GM21723 (cell line): ENCODE measurements around the gene ZC3H7B.

Experiments used
- ATAC-seq: cut with Tn5 transposase; IDR thresholded peaks from one replicate; pipeline ENCODE4 v1.9.1; 2021; ENCODE audit warnings: mild to moderate bottlenecking, moderate library complexity; ENCODE audit not compliant: unreplicated experiment

Gene ZC3H7B

DNA sequence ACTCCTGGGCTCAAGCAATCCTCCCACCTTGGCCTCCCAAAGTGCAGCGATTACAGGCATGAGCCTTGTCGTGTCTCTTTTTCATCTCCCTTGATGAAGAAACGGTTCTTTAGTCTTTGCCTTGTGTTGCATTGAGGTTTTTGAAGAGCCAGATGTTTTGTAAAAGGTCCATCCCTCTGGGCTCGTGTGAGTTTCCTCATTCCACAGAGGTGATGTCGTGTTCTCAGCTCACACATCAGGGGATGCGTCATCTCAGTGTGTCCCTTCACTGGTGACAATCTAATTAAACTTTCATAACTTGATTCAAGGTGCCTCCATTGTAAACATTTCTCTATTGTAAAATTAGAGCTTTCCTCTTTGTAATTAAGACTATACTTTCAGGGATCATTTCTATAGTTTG is 50.7 kb downstream of the ZC3H7B start:
- no peak for ATAC-seq

DNA sequence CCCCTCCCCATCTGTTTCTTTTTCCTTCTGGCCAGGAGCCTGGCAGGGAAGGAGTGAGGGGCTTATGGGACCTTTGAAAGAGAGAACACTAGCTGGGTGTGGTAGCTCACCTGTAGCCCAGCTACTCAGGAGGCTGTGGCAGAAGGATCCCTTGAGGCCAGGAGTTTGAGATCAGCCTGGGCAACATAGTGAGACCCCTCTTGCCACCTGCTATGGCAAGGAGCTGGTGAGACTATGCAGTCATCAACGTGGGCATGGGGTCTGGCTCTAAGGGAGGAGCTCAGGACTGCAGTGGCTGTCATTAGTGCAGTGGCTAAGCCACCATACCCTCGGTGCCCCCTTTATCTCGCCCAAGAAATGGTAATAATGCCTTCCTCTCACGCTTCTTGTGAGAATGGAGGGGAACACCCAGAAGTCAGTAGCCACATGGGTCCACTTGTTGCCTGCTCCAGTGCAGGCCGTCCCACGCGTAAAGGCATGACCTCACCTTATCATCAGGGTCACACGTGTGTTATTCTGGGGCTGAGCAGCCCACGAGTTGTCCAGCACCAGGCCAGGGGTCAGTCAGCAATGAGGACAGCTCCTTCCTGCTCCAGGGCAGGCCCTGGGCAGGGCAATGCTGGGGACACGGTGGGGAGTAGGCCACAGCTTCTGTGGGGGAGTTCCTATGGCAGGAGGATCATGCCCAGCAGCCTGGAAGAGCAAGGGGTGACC is 52.7 kb downstream of the ZC3H7B start:
- ATAC-seq = no peak

DNA sequence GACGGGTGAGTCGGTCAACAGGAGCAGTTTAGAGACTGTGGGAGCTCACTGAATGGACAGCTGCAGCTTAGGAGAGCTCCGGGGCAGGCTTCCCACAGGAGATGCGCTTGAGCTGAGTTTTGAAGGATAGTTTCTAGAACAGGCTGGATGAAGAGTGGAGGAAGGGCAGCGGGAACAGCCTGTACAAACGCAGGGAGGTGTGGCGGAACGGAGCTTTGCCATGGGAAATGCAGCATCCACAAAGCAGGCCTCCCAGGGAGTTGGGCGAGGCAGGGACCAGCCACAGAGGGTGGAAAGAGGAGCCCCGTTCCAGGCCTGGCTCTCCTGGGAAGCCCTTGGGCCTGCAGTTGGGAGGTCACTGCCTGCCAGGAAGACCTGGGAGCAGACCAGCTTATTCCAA is 53.7 kb downstream of the ZC3H7B start:
- ATAC-seq = no peak

DNA sequence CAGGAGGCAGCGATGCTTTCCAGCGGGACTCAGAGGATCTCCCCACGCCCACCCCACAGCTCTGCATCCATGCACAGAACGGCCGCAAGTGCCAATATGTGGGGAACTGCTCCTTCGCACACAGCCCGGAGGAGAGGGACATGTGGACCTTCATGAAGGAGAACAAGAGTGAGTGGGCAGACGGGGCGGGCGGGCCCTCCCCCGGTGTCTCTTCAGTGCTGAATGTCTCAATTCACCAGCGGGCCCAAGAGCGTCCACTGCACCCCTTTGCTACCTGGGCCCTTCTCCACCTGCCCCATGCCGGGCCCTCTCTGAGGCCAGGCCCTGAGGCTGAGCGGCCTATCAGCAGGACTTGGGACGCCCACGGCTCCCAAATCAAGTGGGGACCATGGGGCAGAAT is 54.6 kb downstream of the ZC3H7B start:
- ATAC-seq = no peak

DNA sequence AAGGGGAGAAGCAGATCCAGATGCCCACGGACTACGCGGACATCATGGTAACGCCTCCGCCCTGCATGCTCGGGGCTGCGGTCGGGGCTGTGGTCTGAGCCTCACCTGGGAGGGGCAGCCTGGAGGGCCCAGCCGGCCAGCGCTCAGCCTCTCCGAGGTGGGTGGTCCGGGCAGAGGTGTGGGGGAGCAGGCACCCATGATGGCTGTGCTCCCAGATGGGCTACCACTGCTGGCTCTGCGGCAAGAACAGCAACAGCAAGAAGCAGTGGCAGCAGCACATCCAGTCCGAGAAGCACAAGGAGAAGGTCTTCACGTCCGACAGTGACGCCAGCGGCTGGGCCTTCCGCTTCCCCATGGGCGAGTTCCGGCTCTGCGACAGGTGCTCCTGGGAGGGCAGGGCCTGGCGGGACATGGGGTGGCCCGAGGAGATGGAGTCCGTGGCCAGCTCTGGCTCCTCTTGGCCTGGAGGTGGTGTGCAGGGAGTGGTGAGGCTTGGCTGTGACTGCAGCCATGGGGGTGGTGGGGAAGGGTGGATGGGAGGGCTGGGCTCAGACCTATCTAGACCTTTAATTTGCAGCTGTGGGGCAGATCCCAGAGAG is 55.2 kb downstream of the ZC3H7B start:
- no peak for ATAC-seq

DNA sequence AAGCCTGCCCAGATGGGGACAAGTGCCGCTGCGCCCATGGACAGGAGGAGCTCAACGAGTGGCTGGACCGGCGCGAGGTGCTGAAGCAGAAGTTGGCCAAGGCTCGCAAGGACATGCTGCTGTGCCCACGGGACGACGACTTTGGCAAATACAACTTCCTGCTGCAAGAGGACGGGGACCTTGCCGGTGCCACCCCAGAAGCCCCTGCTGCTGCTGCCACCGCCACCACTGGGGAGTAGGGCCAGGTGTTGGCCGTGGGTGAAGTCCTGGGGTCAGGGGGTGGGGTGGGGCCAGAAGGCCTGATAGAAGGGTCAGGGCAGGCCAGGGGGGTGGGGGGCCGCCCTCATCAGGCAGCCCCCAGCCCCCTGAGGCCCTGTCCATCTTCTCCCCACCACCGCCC is 55.9 kb downstream of the ZC3H7B start:
- no peak for ATAC-seq

DNA sequence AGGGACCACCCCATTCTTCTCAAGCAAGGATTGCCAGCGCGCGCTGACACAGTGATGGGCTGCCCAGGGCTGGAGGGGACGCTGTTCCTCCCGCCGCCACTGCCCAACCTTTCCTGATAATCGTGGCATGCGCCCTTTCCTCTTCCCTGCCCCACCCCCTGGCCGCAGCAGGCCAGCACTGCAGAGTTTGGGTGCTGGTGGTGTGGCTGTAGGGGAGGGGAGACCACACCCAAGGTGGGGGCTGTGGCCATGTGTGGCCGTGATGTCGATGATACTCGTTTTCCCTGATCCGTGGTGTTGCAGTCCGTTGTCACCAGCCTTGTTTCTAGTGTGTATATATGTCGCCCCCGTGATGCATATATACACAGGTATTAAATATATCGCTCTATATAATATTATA is 57.6 kb downstream of the ZC3H7B start:
- no peak for ATAC-seq

DNA sequence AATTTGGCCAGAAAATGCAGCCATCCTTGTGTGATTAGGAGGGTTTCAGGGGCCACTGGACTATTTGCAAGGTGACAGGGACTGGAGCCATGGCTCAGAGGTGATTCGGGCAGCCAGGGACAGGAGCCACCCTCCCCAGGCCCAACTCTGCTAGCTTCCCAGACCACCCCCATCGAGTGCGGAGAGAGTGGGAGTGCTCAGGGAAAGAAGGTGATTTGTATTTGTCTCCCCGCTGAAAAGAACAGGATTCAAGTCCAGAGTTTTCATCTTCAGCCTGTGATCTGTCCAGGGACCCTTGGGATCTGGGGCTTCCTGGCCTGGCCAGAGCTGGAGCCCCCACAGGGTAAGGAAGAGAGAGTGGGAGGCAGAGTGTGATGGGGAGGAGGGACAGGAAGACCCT is 58.1 kb downstream of the ZC3H7B start:
- no peak for ATAC-seq

DNA sequence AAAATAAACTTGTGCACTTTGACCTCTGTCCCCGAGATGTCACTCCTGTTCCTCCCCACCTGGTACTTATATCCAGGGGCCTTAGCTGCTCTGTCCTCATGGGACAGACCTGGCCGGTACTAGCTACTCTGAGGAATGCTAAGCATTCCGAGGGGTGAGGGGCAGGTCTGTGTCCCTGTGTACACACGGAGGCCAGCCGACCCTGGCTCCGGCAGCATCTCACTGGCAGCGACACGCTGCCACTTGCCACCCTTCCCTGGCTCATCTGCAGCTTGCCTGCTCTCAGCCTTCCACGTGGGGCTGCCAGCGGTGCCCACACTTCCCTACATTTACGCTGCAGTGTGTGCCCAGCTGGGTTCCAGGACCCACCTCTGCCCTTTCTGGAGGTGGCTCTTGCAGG is 58.8 kb downstream of the ZC3H7B start:
- ATAC-seq = no peak

DNA sequence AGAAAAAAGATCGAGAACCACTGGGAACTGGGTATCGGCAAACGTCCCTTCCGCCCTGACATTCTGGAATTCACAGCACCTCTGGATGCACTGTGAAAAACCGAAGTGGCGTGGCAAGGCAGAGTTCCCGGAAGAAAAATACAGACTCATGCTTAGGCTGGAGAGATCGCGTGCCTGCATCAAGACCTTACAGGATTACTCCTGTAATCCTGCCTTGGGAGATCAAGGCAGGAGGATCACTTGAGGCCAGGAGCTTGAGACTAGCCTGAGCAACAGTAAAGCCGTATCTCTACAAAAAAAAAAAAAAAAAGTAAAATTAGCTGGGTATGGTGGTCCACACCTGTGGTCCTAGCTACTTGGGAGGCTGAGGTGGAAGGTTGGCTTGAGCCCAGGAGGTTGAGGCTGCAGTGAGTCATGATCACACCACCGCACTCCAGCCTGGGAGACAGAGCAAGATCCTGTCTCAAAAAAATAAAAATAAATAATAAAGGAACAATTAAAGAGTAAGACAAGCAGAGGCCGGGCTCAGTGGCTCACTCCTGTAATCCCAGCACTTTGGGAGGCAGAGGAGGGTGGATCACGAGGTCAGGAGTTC is 60.5 kb downstream of the ZC3H7B start:
- no peak for ATAC-seq

DNA sequence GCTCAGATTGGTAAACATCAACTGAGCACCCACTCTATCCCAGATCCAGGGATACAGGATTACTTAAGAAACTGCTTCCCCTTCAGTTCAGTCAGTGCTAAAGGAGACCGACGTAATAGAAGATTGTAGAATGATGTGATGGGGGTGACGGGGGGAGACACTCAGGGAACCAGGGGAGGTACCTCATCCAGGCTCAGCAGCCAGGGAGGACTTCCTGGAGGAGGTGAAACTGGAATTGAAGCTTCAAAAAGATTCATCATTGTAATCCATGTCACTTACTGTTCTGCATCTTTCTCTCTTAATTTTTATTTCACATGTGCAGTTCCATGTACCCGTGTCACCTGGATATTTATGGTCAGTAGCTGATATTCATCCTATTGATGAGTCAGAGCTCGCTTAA is 61.3 kb downstream of the ZC3H7B start:
- ATAC-seq = no peak

DNA sequence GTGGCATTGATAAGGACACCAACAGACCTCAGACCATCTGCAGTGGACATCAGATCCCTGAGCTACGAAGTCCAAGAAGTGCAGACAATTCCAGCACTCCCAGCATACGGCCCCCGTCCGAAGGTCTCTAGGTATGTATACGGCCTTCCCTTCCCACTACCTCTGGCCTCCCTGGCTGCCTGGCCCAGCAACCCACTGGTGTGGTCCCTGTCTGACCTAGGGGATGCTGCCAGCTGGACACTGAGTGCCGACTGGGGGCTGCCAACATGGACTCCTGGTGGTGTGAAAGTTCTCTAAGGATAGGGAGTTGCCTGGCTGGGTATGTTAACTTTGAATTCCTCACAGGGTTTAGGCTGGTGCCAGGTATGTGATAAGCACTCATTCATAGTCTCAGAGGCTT is 62.9 kb downstream of the ZC3H7B start:
- no peak for ATAC-seq

DNA sequence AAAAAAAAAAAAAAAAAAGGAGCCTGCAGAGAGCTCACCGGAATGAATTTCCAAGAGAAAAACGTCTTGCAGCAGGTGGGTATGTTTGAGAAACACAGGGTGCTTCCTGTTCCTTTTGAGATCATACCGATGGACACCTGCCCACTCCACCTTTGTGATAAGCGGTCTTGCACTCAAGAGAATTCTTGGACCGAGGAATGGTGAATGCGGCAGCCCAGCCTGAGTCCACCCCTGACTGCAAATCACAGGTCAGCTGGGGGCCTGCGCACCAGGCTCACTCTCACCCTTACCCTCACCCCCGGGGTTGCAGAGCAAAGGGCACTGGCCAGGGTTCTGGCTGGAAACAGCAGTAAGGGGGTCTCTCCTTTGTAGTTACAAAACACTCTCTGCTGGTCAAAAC is 63.6 kb downstream of the ZC3H7B start:
- ATAC-seq = no peak

DNA sequence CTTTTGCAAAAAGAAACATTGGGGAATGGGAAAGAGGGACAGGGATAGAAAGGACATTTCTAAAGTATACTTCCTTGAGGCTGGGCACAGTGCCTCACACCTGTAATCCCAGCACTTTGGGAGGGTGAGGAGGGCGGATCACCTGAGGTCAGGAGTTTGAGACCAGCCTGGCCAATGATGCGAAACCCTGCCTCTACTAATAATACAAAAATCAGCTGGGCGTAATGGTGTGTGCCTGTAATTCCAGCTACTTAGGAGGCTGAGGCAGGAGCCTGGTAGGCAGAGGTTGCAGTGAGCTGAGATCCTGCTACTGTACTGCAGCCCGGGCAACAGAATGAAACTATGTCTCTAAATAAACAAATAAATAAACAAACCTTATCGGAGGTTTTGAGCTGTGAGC is 64.1 kb downstream of the ZC3H7B start:
- no peak for ATAC-seq

DNA sequence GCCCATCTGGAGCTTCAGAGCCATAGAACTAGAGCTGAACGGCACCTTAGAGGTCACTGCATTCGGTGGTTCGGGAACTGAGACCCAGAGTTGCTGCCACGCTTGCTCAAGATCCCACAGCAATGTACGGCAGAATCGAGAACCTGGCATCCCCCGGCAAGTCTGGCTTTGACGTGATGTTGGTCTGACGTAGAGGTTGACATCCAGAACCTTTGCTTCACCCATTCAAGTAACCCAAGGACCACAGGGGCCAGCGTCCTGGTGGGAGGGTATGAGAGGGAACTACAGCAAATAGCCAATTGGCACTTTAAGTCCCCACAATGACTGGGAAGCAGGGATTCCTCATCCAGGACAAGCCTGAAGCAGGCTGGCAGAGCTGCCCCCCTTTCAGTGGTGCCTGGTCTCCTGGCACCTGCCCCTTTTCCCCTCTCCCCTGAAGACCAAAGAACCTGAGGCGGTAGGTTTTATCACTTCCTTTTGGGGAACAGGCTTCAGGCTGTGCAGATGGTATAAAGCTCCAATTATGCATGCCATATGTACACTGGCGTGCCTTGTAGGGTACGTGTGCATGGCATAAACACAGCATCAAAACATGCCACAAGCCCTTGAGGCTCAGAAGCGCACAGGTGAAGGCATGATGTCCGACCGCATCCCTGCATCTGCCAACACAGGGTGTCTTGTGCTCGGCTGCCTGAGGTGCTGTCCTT is 65.2 kb downstream of the ZC3H7B start:
- ATAC-seq = no peak

DNA sequence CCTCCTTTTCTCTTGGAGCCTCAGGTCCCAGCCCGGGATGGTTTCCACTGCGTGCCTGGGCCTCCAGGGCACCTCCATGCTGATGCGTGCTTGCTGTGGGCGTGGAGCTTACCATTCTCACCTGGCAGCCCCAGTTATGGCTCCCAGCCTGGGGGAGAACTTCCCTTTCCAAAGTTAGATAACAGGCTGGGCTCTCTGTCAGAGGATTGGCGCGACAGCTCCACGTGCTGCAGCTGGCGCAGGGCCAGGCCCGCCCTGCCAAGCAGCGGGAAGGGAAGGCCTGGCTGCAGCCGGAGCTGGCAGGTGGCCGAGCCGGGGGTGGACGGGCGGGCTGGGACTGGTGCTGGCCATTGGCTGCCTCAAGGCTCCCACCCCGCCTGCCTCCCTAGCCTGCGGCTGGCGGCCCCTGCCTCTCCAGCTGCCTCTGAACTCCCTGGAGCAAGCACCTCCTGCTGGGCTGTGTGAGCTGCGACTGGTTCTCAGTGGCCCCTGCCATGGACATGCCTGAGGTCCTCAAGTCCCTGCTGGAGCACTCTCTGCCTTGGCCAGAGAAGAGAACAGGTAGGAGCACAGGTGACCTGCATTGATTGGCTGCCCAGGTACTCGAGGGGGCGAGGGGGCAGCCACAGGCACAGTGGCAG is 65.8 kb downstream of the ZC3H7B start:
- ATAC-seq = no peak

DNA sequence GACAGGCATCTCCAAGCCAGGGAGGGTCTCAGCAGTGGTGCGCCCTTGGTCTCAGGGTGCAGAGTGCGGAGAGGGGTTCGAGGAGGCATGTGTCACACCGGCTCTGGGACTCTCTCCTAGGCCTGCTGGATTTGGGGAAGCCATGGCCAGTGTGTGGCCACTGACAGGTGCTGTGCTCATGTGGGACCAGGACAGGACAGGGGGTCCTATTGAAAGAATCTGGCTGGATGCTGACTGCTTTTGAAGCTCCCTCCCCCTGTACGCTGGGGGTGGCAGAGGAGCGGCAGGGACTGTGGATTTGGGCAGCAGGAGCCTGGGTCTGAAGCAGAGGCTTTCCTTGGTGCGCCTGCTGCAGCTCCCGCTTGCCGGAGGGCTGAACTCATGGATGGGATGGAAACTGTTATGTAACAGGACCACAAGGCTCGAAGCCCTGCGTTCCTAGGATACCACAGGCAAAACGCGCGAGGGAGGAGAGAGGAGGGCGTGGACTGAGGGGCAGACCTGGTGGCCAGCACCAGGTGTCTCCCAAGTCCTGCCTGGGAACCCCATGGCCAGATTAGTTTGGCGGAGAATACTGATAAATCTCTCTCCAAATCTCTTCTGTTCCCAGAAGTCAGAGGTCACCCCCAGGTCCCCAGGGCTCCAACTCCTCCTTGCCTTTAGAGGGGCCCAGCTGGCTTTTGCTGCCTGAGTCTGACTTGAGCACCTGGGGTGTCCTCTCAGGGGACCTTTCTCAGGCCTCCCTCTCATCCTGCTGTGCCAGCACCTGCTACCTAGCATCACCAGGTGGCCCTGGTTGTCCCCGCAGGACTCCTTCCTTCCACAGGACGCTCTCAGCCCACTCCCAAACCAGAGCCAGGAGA is 66.6 kb downstream of the ZC3H7B start:
- ATAC-seq = no peak

DNA sequence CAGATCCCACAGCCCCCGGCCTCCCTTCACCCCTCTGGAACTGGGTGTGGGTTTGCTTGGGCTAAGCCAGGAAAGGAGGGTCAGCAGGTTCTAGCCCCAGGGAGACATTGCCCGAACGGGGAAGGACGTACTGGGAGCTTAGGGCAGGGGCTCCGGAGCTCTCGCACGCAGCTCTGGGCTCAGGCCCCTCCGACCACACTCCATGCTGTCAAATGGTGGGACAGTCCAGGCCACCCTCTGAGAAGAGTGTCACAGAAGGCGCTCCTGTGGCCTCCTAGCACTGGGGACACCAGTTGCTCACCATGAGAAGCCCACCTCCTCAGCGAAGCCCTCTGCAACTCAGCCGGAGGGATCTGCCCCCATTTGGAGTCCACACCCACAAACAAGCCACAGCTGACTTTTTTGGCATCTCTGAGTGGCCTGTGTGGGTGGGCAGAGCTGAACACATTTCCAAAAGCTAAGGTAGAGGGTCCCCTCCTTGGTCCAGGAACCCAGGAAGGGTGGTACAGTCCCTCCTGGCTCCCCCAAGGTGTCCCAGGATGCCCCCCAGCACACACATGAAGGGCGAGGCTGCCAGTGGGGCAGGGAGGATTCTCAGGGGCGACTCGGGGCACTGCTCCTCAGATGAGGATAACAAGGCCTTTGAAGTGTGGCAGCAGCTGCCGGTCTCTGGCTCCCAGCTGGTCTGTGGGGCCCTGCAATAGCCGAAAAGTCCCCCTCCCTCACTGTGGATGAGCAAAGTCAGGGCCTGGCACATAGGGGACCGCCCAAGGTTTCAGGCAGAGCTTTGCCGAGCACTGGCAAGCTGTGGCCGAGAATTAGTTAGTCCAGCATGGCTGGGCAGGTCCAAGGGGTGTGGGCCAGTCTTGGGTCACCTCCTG is 67.5 kb downstream of the ZC3H7B start:
- no peak for ATAC-seq

DNA sequence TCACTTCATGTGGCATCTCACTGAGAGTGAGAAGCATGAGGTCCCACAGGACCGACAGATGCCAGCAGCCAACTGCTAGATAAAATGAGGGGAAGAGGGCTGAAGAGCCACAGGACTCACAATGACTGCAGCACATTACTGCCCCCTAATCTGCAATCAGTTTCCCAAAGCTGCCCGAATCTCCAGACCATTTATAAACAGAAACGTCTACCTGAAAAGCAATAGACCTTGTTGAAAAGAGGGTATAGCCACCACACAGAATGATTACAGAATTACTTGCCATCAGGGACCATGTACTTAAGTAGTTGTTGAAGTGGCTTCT is 68.1 kb downstream of the ZC3H7B start:
- no peak for ATAC-seq

DNA sequence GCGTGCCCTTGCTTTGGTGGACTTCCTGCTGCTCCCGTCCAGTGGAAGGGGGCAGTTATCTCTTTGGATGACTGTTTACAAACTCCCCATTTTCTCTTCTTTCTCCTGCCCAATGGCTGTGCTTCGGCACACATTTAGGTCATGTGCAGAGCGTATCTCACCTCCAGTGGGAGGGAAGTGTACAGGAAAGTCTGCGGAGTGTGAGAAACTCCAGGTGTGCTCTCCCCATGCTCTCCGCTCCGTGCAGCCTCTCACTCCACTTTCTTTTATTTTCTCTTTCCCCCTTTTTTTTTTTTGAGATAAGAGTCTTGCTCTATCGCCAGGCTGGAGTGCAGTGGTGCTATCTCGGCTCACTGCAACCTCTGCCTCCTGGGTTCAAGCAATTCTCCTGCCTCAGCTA is 68.5 kb downstream of the ZC3H7B start:
- no peak for ATAC-seq
